Astrocyte (in vitro differentiated cells and primary cell): ENCODE data around the gene MIOX.

Source experiments
- EZH2 ChIP-seq: IDR thresholded peaks from 2 replicates; pipeline ENCODE4 v1.6.1; 2012; ENCODE audit warnings: mild to moderate bottlenecking, low read length, inconsistent platforms; ENCODE audit not compliant: insufficient read depth
- TF ChIP-seq, protein P1 (sequence below): IDR thresholded peaks from 2 replicates; pipeline ENCODE4 v1.5.1; 2011; ENCODE audit warnings: low read depth, mild to moderate bottlenecking, inconsistent platforms, low read length, moderate library complexity; ENCODE audit not compliant: insufficient read depth

- TF ChIP-seq, protein P1, sequence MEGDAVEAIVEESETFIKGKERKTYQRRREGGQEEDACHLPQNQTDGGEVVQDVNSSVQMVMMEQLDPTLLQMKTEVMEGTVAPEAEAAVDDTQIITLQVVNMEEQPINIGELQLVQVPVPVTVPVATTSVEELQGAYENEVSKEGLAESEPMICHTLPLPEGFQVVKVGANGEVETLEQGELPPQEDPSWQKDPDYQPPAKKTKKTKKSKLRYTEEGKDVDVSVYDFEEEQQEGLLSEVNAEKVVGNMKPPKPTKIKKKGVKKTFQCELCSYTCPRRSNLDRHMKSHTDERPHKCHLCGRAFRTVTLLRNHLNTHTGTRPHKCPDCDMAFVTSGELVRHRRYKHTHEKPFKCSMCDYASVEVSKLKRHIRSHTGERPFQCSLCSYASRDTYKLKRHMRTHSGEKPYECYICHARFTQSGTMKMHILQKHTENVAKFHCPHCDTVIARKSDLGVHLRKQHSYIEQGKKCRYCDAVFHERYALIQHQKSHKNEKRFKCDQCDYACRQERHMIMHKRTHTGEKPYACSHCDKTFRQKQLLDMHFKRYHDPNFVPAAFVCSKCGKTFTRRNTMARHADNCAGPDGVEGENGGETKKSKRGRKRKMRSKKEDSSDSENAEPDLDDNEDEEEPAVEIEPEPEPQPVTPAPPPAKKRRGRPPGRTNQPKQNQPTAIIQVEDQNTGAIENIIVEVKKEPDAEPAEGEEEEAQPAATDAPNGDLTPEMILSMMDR, result no peak
- TF ChIP-seq EZH2, result no peak
These were observed 38.0 kb downstream of the MIOX start for GRCh38 chr22:50524676-50525103.
